Stimulated activated CD8-positive, alpha-beta memory T cell treated with anti-CD3 and anti-CD28 coated beads, Interleukin-12 subunit alpha, Interleukin-12 subunit beta, amount 100 ng/mL, for 1 hour (primary cell): Measurements from ENCODE around the gene HACD4.

ENCODE experiments used
- DNase-seq: peaks from one replicate; pipeline ENCODE4 v3.0.0-alpha.2; 2020; ENCODE audit warnings: low read depth

The HACD4 gene

DNA sequence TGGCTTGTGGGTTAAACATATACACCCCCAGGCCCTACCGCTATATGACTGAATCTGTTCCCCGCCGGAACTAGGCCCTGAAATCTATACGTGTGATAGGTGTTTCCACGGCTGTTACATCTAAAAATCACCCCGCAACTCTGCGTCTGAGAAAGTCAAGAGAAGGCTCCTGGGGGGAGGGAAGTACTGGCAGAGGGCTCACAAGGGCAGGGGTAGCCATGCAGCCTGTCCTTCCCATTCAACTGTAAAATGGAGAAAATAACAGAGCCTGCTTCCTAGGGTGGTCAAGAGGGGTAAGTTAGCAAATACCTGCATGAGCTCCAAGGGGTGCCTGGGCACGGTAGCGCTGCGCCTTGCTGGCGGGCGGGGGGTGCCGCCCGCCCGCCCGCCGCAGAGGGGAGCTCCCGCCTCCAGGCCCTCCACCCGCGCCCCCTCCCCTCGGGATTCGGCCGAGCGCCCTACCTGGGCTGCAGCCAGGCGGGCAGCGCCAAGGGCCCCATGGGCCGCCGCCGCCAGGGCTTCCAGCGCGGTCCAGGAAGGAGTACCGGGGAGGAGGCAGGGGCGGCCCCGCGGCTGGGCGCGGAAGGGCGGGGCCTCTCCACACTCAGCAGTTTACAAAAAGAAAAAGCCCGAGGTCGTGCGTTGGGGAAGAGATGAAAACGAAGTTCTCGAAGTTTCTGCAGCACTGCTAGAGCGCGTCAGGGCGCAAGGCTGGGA, at the start of gene HACD4:
Gene HACD4, minus strand, starts transcription at position 550 of the 717 bp plus-strand sequence. Its CDS starts 50 bp downstream, at position 500.
- DNase-seq, result peak; percentile 48

DNA sequence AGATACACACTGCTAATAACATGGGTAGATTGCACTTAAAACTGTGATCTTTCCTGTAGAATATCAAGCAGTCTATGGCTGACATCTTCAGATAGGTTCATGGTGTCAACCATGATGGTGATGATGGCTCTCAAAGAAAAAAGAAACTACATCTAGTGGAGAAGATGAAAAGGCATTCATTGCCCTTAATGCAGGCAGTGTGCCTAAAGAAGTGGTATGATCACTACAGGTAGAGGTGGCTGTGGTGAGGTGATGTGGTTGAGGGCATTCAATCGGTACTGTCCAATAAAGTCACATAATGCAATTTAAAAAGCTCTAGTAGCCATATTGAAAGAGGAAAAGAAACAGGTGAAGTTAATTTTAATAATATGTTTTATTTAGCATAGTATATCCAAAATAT, 49.4 kb upstream of the HACD4 start:
- DNase-seq, result no peak

GRCh38 chr9:21078702-21079101, 47.3 kb upstream of the HACD4 start:
- no peak for DNase-seq

GRCh38 chr9:21077781-21078180, 46.3 kb upstream of the HACD4 start, which contains the start of gene IFNB1:
IFNB1 (minus strand) TSS chr9:21077942; CDS start chr9:21077869, 73 bp downstream.
- no peak for DNase-seq

DNA sequence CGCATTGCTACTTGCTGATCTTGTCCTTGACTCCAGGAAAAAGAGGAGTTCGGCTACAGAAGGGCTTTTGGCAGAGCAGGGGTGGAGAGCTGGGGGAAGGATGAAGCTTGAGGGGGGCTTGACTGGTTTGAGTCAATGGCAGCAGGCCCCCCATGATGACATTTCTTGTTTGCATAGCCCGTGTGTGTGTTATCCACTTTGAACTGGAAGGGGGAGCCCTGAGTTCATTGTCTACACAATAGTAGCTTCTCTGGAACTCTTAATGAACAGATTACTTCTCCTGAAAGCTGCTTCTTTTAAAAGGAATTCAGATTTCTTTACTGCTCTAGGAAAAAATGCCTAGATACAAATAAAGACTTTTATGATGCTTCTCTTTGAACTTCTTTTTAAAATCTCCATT, 44.0 kb upstream of the HACD4 start:
- DNase-seq, result no peak

GRCh38 chr9:21070906-21071305, 39.5 kb upstream of the HACD4 start:
- no peak for DNase-seq

GRCh38 chr9:21070171-21070571, 38.7 kb upstream of the HACD4 start:
- no peak for DNase-seq

DNA sequence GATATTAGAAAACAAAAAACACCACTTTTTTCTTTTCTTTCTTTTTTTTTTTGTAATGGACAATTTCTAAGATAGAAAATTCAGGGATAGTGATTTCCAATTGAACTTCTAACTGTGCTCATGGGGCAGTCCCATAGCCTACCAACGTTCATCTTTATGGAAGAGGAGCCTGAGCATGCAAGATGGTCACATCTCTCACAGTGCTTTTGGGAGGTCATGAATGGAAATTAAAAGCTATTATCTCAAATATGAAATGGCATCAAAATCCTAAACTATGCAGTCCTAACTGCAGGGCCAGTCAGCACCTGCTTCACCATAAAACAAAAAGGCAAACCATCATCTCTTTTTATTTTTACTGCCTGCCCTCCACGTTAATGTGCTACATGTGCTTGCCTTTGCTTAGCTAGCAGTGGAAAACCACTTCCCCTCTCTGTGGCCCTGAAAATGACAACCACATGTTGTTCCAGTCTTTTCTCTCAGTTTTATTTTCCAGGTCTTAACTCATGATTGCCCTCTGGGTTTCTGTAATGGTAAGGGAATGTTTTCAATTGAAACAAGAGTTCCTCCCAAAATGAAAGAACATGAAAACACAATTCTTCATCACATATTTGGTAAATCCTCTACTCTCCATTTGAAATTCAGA, 29.6 kb upstream of the HACD4 start:
- no peak for DNase-seq

DNA sequence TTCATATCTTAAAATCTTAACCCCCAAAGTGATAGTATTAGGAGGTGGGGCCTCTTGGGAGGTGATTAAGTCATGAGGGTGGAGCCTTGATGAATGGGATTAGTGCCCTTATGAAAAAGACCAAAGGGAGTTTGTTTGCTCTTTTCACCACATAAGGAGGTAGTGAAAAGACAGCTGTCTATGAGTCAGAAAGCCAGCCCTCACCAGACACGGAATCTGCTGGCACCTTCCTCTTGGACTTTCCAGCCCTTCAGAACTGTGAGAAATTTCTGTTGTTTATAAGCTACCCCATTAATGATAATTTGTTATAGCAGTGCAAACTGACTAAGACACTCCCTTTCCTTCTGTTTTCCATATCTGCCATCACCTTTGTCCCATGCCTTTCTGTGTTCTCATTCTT, 25.5 kb upstream of the HACD4 start:
- DNase-seq, result no peak

GRCh38 chr9:21053851-21054250, 22.4 kb upstream of the HACD4 start:
- no peak for DNase-seq

- no peak for DNase-seq
Measured at GRCh38 chr9:21047281-21047691, 15.8 kb upstream of the HACD4 start.

- no peak for DNase-seq
Measured at GRCh38 chr9:21043841-21044240, 12.4 kb upstream of the HACD4 start.

- no peak for DNase-seq
Measured at GRCh38 chr9:21042466-21042865, 11.0 kb upstream of the HACD4 start.

DNA sequence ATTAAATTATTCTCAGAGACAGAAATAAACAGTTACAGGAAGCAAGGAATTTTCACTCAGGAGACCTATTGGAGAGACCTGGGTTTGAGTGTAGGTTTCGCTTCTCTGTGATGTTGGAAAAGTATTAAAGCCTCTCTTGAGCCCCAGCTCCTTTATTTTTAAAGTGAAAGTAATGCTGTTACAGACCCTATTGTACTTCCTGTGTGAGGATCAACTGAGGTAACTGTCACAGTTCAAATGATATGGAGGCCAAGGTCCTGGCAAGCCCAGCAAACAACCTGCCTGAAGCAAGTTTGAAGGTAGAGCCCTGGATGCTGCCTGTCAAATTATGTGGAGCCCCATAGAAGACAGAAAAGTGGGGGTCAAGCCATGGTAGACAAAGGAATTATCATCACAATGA, 7.9 kb upstream of the HACD4 start:
- no peak for DNase-seq

- no peak for DNase-seq
Measured at GRCh38 chr9:21037278-21037677, 5.8 kb upstream of the HACD4 start.

DNA sequence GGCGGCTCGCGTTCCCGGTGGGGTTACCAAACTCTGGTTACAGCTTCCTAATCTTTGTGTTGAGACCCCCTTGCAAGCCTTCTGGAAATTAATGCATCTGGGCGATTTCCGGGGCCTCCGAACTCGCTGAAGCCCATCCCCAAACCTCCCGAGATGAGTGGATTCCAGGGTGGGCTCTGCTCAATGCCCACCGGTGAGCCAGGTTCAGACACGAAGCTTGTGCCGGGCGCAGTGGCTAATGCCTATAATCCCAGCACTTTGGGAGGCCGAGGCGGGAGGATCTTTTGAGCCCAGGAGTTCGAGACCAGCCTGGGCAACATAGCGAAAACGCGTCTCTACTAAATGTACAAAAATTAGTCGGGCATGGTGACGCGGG, 356 bp upstream of the HACD4 start:
- no peak for DNase-seq

GRCh38 chr9:21030389-21031035, 928 bp downstream of the HACD4 start:
- no peak for DNase-seq

GRCh38 chr9:21029661-21030060, 1.8 kb downstream of the HACD4 start:
- no peak for DNase-seq

DNA sequence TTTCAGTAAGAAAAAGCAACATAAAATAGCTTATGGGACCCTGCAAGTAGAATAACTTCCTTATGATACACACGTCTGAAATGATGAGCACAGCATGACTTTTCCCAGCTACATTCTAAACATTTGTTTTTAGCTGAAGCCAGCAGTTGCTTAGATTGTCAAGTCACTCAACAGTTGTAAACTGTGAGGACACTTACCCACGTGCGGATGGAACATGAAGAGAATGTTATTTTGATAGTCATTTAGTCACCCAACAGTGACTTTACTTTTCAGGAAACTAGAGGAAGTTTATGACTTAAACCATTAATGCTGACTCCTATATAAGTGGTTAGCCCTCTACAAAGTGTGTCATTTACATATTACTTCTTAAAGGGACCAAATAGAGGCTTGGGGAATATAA, 3.0 kb downstream of the HACD4 start:
- DNase-seq, result no peak

DNA sequence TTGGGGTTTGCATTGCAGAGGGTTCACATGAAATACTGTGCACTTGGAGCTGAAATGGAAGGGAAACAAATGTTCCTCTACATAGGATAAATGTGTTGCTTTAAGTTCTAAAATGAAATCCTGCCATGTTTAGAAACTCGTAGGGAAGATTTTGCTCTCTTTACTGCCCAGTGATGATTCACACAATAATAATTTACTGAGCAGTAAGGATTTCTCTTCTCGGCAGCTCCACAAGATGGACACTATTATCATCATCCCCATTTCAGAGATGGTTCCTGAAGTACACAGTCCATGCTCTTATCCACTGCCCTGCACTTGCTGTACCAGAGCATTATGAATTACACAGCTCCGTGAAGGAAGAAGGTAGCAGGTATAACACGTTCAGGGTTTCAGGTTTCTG, 4.1 kb downstream of the HACD4 start:
- DNase-seq, result no peak

GRCh38 chr9:21023861-21024260, 7.6 kb downstream of the HACD4 start:
- DNase-seq, result no peak

GRCh38 chr9:21018177-21018576, 13.3 kb downstream of the HACD4 start:
- no peak for DNase-seq
